PC-9 (cell line): ENCODE measurements around the gene CCK. TPM values are rescaled to one million over a fixed set of nuclear protein-coding genes. Genes with fewer than 3 reads are reported as not detected.

Experiments
- Bru-seq: library from RNA; stranded (reverse); fragments of 400-500 nt; gene quantifications from one replicate; lab custom pipeline; 2021; lab: Mats Ljungman, UMichigan
- BruChase-seq, 2 experiments: library from RNA; stranded (reverse); fragments of 400-500 nt; gene quantifications; one replicate each; lab custom pipeline; 2021; lab: Mats Ljungman, UMichigan
- BruUV-seq: library from RNA; stranded (reverse); fragments of 400-500 nt; replicated peaks from 2 replicates; lab custom pipeline; 2021; lab: Mats Ljungman, UMichigan
- CTCF ChIA-PET: fragments of 300-600 bp; sonication (Branson Sonifier 250); formaldehyde crosslinking; loops from one replicate; lab custom pipeline; 2022; ENCODE audit warnings: antibody characterized with exemption; lab: Charles Lee
- POLR2A ChIA-PET: fragments of 300-600 bp; sonication (Branson Sonifier 250); formaldehyde crosslinking; loops from one replicate; lab custom pipeline; 2022; ENCODE audit warnings: antibody characterized with exemption; ENCODE audit not compliant: unreplicated experiment; lab: Charles Lee
- DNase-seq, 2 experiments: peaks; one replicate each; pipeline versions ENCODE4 v3.0.0 to v3.0.0-alpha.2; 2015 to 2022; ENCODE audit warnings: mixed read lengths in 1 of 2
- H2AFZ ChIP-seq: fragments of 200-600 bp; sonication (generic); 2 replicates; pipeline ENCODE4 v1.8.1; 2017; ENCODE audit warnings: antibody characterized with exemption
- H3F3A ChIP-seq: fragments of 200-600 bp; sonication (generic); 2 replicates; pipeline ENCODE4 v1.8.1; 2017; ENCODE audit warnings: antibody characterized with exemption, mild to moderate bottlenecking, low read depth; ENCODE audit not compliant: insufficient read depth
- H3K27ac ChIP-seq: fragments of 200-600 bp; sonication (generic); 2 replicates; pipeline ENCODE4 v1.6.1; 2016; ENCODE audit warnings: mixed run types
- H3K27me3 ChIP-seq: fragments of 200-600 bp; sonication (generic); 2 replicates; pipeline ENCODE4 v1.6.1; 2016; ENCODE audit warnings: low read depth, mixed run types; ENCODE audit not compliant: insufficient read depth
- H3K36me3 ChIP-seq: fragments of 200-600 bp; sonication (generic); 2 replicates; pipeline ENCODE4 v1.6.1; 2016; ENCODE audit warnings: low read depth, mixed run types
- H3K4me1 ChIP-seq: fragments of 200-600 bp; sonication (generic); replicated peaks from 2 replicates; pipeline ENCODE4 v1.6.1; 2016; ENCODE audit warnings: mixed run types; ENCODE audit not compliant: insufficient read depth
- H3K4me2 ChIP-seq: fragments of 200-600 bp; sonication (generic); 2 replicates; pipeline ENCODE4 v1.6.1; 2017; ENCODE audit warnings: mixed run types
- H3K4me3 ChIP-seq: fragments of 200-600 bp; sonication (generic); 2 replicates; pipeline ENCODE4 v1.6.1; 2016; ENCODE audit warnings: mixed run types
- H3K79me2 ChIP-seq: fragments of 200-600 bp; sonication (generic); 2 replicates; pipeline ENCODE4 v1.6.1; 2017; ENCODE audit warnings: low read depth, mixed run types
- H3K9me2 ChIP-seq: fragments of 200-600 bp; sonication (generic); 2 replicates; pipeline ENCODE4 v1.8.1; 2017; ENCODE audit warnings: mild to moderate bottlenecking; ENCODE audit not compliant: insufficient read depth
- H3K9me3 ChIP-seq: fragments of 200-600 bp; sonication (generic); 2 replicates; pipeline ENCODE4 v1.8.1; 2016; ENCODE audit warnings: low read depth; ENCODE audit not compliant: insufficient read depth
- H4K20me1 ChIP-seq: fragments of 200-600 bp; sonication (generic); 2 replicates; pipeline ENCODE4 v1.8.1; 2017; ENCODE audit not compliant: insufficient read depth
- CTCF ChIP-seq: fragments of 200-600 bp; sonication (generic); conservative IDR thresholded peaks from 2 replicates; pipeline ENCODE4 v1.6.1; 2017; ENCODE audit warnings: mixed run types, antibody characterized with exemption, mild to moderate bottlenecking, moderate library complexity
- EZH2 ChIP-seq: fragments of 200-600 bp; sonication (generic); IDR thresholded peaks from 2 replicates; pipeline ENCODE4 v1.8.0; 2017; ENCODE audit warnings: antibody characterized with exemption, low read depth
- intact Hi-C: fragments of 100-400 bp; cut with micrococcal nuclease; formaldehyde crosslinking; loops from one replicate; pipeline ENCODE4 v1.10.0; 2022; ENCODE audit not compliant: unreplicated experiment
- long read RNA-seq: library from polyadenylated mRNA; stranded (forward); transcript quantifications from one replicate; pipeline ENCODE4 v2.0.0, GENCODE V29; 2022
- total RNA-seq: library from RNA; stranded (reverse); gene quantifications from 2 replicates; pipeline ENCODE4 v1.2.3, GENCODE V29; 2021

CCK gene, protein sequence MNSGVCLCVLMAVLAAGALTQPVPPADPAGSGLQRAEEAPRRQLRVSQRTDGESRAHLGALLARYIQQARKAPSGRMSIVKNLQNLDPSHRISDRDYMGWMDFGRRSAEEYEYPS
- 2.1 and 2.7 TPM in 2 replicates for total RNA-seq
- Bru-seq, nascent RNA, result percentile 33 among the genes with signal in this experiment
- not detected for BruChase-seq, experiment 1, labeled RNA remaining after a 2-hour chase
- BruChase-seq, experiment 2, labeled RNA remaining after a 6-hour chase, result percentile 34 among the genes with signal in this experiment
- long read RNA-seq, transcript CCK-201 (3 exons, 830 nt), result major isoform, 5 of 9 reads
- long read RNA-seq, partial matches to known transcripts, result 3 of 9 reads
- long read RNA-seq, other reads (novel, unspliced or antisense), result 1 of 9 reads

DNA sequence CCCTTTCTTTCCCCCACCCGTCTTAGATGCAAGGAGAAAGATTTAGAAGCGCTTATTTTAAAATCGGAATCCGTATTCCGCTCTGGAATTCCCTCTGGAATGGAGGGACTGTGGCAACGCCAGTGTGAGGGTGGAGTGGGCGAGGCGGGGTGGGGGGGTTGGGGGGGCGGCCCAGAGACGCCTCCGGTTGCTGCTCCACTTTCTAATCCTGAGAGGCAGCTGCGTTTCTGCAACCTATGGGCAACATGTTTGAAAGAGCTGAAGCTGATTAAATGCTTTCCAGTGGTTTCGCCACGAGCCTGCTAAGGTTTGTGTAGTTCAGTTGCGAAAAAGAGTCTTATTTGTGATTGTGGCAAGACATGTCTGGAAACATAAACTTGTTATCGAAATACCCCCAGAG is at the start of gene CCK:
CCK (minus strand) TSS at position 101 of the 400 bp plus-strand sequence. CDS start 2,555 bp downstream, outside the sequence.
- no peaks in the 10 kb centered on the region for H3K9me3 ChIP-seq
- no peaks in the 10 kb centered on the region for H3K36me3 ChIP-seq
- H3K4me3 ChIP-seq, result no peak within 1 kb of the TSS
- ChIA-PET CTCF (interaction anchor here (0.7 kb wide), 1 partner anchor 207 kb away, joined by 3 read pairs; no protein-coding TSS in a partner anchor), POLR2A (no interaction called here)
- peaks cover 30% of the 10 kb centered on the region for H3K4me1 ChIP-seq
- intact Hi-C loops, result no loop called here
- peaks cover 4% of the 10 kb centered on the region for H3K27me3 ChIP-seq
- H2AFZ ChIP-seq, result no peak within 1 kb of the TSS
- H3F3A ChIP-seq, result peaks cover 26% of the 10 kb centered on the region
- no TSS peak for BruUV-seq
- TF ChIP-seq CTCF (no peak), EZH2 (no peak)
- no peak for DNase-seq
- H3K4me2 ChIP-seq, result no peak within 1 kb of the TSS
- no peak within 1 kb of the TSS for H3K27ac ChIP-seq
- no peaks in the 10 kb centered on the region for H4K20me1 ChIP-seq
- no peaks in the 10 kb centered on the region for H3K79me2 ChIP-seq
- H3K9me2 ChIP-seq, result no peaks in the 10 kb centered on the region

GRCh38 chr3:42314411-42314810 is 48.4 kb upstream of the CCK start:
- no TSS peak for BruUV-seq
- no peaks in the 10 kb centered on the region for H3K36me3 ChIP-seq
- no peaks in the 10 kb centered on the region for H3K4me1 ChIP-seq
- CTCF ChIA-PET, result no interaction called here
- no peaks in the 10 kb centered on the region for H3K9me2 ChIP-seq
- no peak for TF ChIP-seq CTCF
- TF ChIP-seq EZH2, result no peak
- H3K9me3 ChIP-seq, result 0 out of 2 replicates have a peak, but pooled peaks cover 6% of the 10 kb centered on the region
- H2AFZ ChIP-seq, result no peak overlapping the region
- no peaks in the 10 kb centered on the region for H3K27me3 ChIP-seq
- no peaks in the 10 kb centered on the region for H3K79me2 ChIP-seq
- no peak overlapping the region for H3K27ac ChIP-seq
- DNase-seq, result no peak
- POLR2A ChIA-PET, result no interaction called here
- no peak overlapping the region for H3K4me3 ChIP-seq
- H3K4me2 ChIP-seq, result no peak overlapping the region
- H3F3A ChIP-seq, result no peaks in the 10 kb centered on the region
- H4K20me1 ChIP-seq, result no peaks in the 10 kb centered on the region
- intact Hi-C loops, result no loop called here

GRCh38 chr3:42308651-42309050 is 42.7 kb upstream of the CCK start:
- Histone ChIP-seq H3K4me3 (no peak overlapping the region), H3K36me3 (no peaks in the 10 kb centered on the region), H3K9me2 (no peaks in the 10 kb centered on the region), H3K27ac (no peak overlapping the region), H4K20me1 (no peaks in the 10 kb centered on the region), H2AFZ (no peak overlapping the region), H3K4me1 (no peaks in the 10 kb centered on the region), H3K4me2 (no peak overlapping the region), H3K27me3 (peaks cover 6% of the 10 kb centered on the region; the same call in 1 of the 2 replicates), H3K79me2 (no peaks in the 10 kb centered on the region), H3K9me3 (no peaks in the 10 kb centered on the region), H3F3A (no peaks in the 10 kb centered on the region)
- no peak for TF ChIP-seq CTCF
- no peak for TF ChIP-seq EZH2
- CTCF ChIA-PET, result no interaction called here
- POLR2A ChIA-PET, result no interaction called here
- BruUV-seq, result no TSS peak
- no peak for DNase-seq
- intact Hi-C loops, result no loop called here
